SIG-M5 treated with dmso at 0.1 percent for 504 hours (cell line): Measurements from ENCODE around the gene WASHC3.
"Not testable (repeated sequence)": the region's sequence is repeated elsewhere in the genome, so short reads cannot be mapped to it uniquely, and the experiment has no call there.

Source experiments
- DNase-seq: peaks from one replicate; lab custom pipeline; 2025; ENCODE audit not compliant: unreplicated experiment; lab: John Stamatoyannopoulos, UW

Gene WASHC3

GRCh38 chr12:102061560-102062418, at the start of gene WASHC3:
WASHC3 (minus strand) TSS chr12:102061991; CDS start chr12:102061962, 29 bp downstream.
- DNase-seq, result peak; percentile 96

- DNase-seq, result no peak
These were observed 49.0 kb upstream of the WASHC3 start for GRCh38 chr12:102110782-102111181.

GRCh38 chr12:102107970-102108369, 46.2 kb upstream of the WASHC3 start:
- no peak for DNase-seq

GRCh38 chr12:102106905-102107304, 45.1 kb upstream of the WASHC3 start:
- DNase-seq, result no peak

- no peak for DNase-seq
These were observed 35.1 kb upstream of the WASHC3 start for GRCh38 chr12:102096855-102097254.

GRCh38 chr12:102095677-102096263, 34.0 kb upstream of the WASHC3 start:
- peak; percentile 34 for DNase-seq

GRCh38 chr12:102093319-102093718, 31.5 kb upstream of the WASHC3 start:
- no peak for DNase-seq

- not testable (repeated sequence) for DNase-seq
These were observed 27.5 kb upstream of the WASHC3 start for GRCh38 chr12:102089228-102089835.

- DNase-seq, result no peak
These were observed 19.1 kb upstream of the WASHC3 start for GRCh38 chr12:102080842-102081241.

GRCh38 chr12:102072092-102072491, 10.3 kb upstream of the WASHC3 start:
- DNase-seq, result not testable (repeated sequence)

- no peak for DNase-seq
These were observed 7.9 kb upstream of the WASHC3 start for GRCh38 chr12:102069707-102070106.

- DNase-seq, result no peak
These were observed 5.9 kb upstream of the WASHC3 start for GRCh38 chr12:102067574-102068258.

GRCh38 chr12:102064476-102064875, 2.7 kb upstream of the WASHC3 start:
- DNase-seq, result no peak

- DNase-seq, result no peak
These were observed 1.3 kb upstream of the WASHC3 start for GRCh38 chr12:102063069-102063468.

GRCh38 chr12:102062419-102062806, 622 bp upstream of the WASHC3 start:
- no peak for DNase-seq

- DNase-seq, result peak; percentile 43
These were observed 663 bp downstream of the WASHC3 start for GRCh38 chr12:102061096-102061559.

- DNase-seq, result no peak
These were observed 2.4 kb downstream of the WASHC3 start for GRCh38 chr12:102059343-102059742.

GRCh38 chr12:102054345-102054744, 7.4 kb downstream of the WASHC3 start:
- no peak for DNase-seq

- DNase-seq, result no peak
These were observed 8.8 kb downstream of the WASHC3 start for GRCh38 chr12:102053062-102053349.

- DNase-seq, result no peak
These were observed 9.4 kb downstream of the WASHC3 start for GRCh38 chr12:102052192-102053061.
